IMR-90 (cell line): ENCODE data around the gene FBXL14. TPM values are rescaled to one million over a fixed set of nuclear protein-coding genes. Genes with fewer than 3 reads are reported as not detected.

ENCODE experiments used
- ATAC-seq: fragments of 200-7000 bp; cut with Tn5 transposase; 2 replicates; pipeline ENCODE4 v1.9.1; 2020; ENCODE audit warnings: low read depth, mild to moderate bottlenecking, moderate library complexity
- BruUV-seq: library from RNA; stranded (reverse); fragments of 400-500 nt; replicated peaks from 2 replicates; lab custom pipeline; 2021; lab: Mats Ljungman, UMichigan
- CTCF ChIA-PET: fragments of 300-600 bp; formaldehyde crosslinking; extraction: SDS; loops from one replicate; lab custom pipeline; 2021; ENCODE audit warnings: antibody characterized with exemption; lab: Yijun Ruan, JAX
- POLR2A ChIA-PET: fragments of 300-600 bp; sonication (Branson Sonifier 250); formaldehyde crosslinking; loops from one replicate; lab custom pipeline; 2022; ENCODE audit warnings: antibody characterized with exemption; ENCODE audit not compliant: unreplicated experiment; lab: Charles Lee
- DNase-seq: peaks from one replicate; pipeline ENCODE4 v3.0.0; 2013
- H2AFZ ChIP-seq: replicated peaks from 2 replicates; pipeline ENCODE3; 2013; ENCODE audit warnings: low read length, mild to moderate bottlenecking; ENCODE audit not compliant: poor library complexity
- H2AK5ac ChIP-seq: 2 replicates; pipeline ENCODE4 v1.6.1; 2013; ENCODE audit warnings: low read depth, low read length, inconsistent platforms
- H2AK9ac ChIP-seq: replicated peaks from 2 replicates; pipeline ENCODE3; 2013; ENCODE audit warnings: mild to moderate bottlenecking, low read depth, low read length, moderate library complexity; ENCODE audit not compliant: poor library complexity
- H2BK120ac ChIP-seq: 2 replicates; pipeline ENCODE4 v1.6.1; 2013; ENCODE audit warnings: low read depth, low read length, inconsistent platforms
- H2BK15ac ChIP-seq: 3 replicates; pipeline ENCODE4 v1.6.1; 2013; ENCODE audit warnings: low read depth, low read length, inconsistent platforms
- H2BK20ac ChIP-seq: 2 replicates; pipeline ENCODE4 v1.6.1; 2013; ENCODE audit warnings: low read depth, mild to moderate bottlenecking, inconsistent platforms, low read length, moderate library complexity
- H2BK5ac ChIP-seq: 2 replicates; pipeline ENCODE4 v1.6.1; 2013; ENCODE audit warnings: mild to moderate bottlenecking, low read depth, low read length, inconsistent platforms; ENCODE audit not compliant: poor library complexity, severe bottlenecking
- H3K14ac ChIP-seq: replicated peaks from 2 replicates; pipeline ENCODE4 v1.6.1; 2013; ENCODE audit warnings: low read depth, low read length, inconsistent platforms
- H3K18ac ChIP-seq: 2 replicates; pipeline ENCODE4 v1.6.1; 2013; ENCODE audit warnings: low read depth, low read length, control low read depth
- H3K23ac ChIP-seq: 2 replicates; pipeline ENCODE4 v1.6.1; 2013; ENCODE audit warnings: low read depth, low read length, inconsistent platforms
- H3K27ac ChIP-seq: 2 replicates; pipeline ENCODE4 v1.5.1; 2013; ENCODE audit warnings: mild to moderate bottlenecking, control low read depth, low read length; ENCODE audit not compliant: insufficient read depth
- H3K27me3 ChIP-seq: 2 replicates; pipeline ENCODE4 v1.6.1; 2013; ENCODE audit warnings: low read length; ENCODE audit not compliant: control insufficient read depth, insufficient read depth
- H3K36me3 ChIP-seq: 2 replicates; pipeline ENCODE4 v1.6.1; 2013; ENCODE audit warnings: low read length, mixed read lengths; ENCODE audit not compliant: control insufficient read depth, insufficient read depth
- H3K4ac ChIP-seq: 2 replicates; pipeline ENCODE4 v1.6.1; 2013; ENCODE audit warnings: low read depth, low read length, inconsistent platforms
- H3K4me1 ChIP-seq: 2 replicates; pipeline ENCODE4 v1.6.1; 2013; ENCODE audit warnings: low read length, mixed read lengths; ENCODE audit not compliant: control insufficient read depth, insufficient read depth
- H3K4me2 ChIP-seq: 2 replicates; pipeline ENCODE4 v1.6.1; 2013; ENCODE audit warnings: low read depth, mild to moderate bottlenecking, control low read depth, low read length, moderate library complexity
- H3K4me3 ChIP-seq: 2 replicates; pipeline ENCODE4 v1.5.1; 2013; ENCODE audit warnings: low read depth, mild to moderate bottlenecking, control low read depth, low read length, moderate library complexity; ENCODE audit not compliant: insufficient read depth
- H3K56ac ChIP-seq: 2 replicates; pipeline ENCODE4 v1.6.1; 2013; ENCODE audit warnings: low read length, inconsistent platforms; ENCODE audit not compliant: insufficient read depth; ENCODE audit errors: extremely low read depth
- H3K79me1 ChIP-seq, 2 experiments: 2 replicates each; pipeline ENCODE4 v1.6.1; 2013; ENCODE audit warnings: low read length in 2 of 2, inconsistent platforms in 1 of 2, low read depth in 1 of 2
- H3K9ac ChIP-seq: 2 replicates; pipeline ENCODE4 v1.6.1; 2013; ENCODE audit warnings: low read depth, low read length, control low read depth
- H3K9me1 ChIP-seq: 2 replicates; pipeline ENCODE4 v1.6.1; 2013; ENCODE audit warnings: low read length, inconsistent platforms; ENCODE audit not compliant: insufficient read depth
- H3K9me3 ChIP-seq: 2 replicates; pipeline ENCODE4 v1.6.1; 2013; ENCODE audit warnings: low read length; ENCODE audit not compliant: control insufficient read depth, insufficient read depth
- H4K20me1 ChIP-seq: 2 replicates; pipeline ENCODE4 v1.6.1; 2013; ENCODE audit warnings: low read length, inconsistent platforms; ENCODE audit not compliant: insufficient read depth
- H4K5ac ChIP-seq: 2 replicates; pipeline ENCODE4 v1.6.1; 2013; ENCODE audit warnings: mild to moderate bottlenecking, low read depth, low read length, control low read depth
- H4K8ac ChIP-seq, 2 experiments: 2 replicates each; pipeline ENCODE4 v1.6.1; 2013; ENCODE audit warnings: low read depth in 2 of 2, low read length in 2 of 2, control low read depth in 1 of 2, inconsistent platforms in 1 of 2
- H4K91ac ChIP-seq: 2 replicates; pipeline ENCODE4 v1.6.1; 2013; ENCODE audit warnings: low read depth, low read length, inconsistent platforms; ENCODE audit not compliant: insufficient read depth
- BHLHE40 ChIP-seq: fragments of 150-350 bp; IDR thresholded peaks from 2 replicates; pipeline ENCODE4 v1.6.1; 2016; ENCODE audit warnings: mild to moderate bottlenecking, low read depth, low read length
- CHD1 ChIP-seq: IDR thresholded peaks from 2 replicates; pipeline ENCODE4 v1.6.1; 2012; ENCODE audit warnings: low read depth, low read length, improper control_type of control experiment
- CTCF ChIP-seq: conservative IDR thresholded peaks from 2 replicates; pipeline ENCODE4 v1.5.1; 2012; ENCODE audit warnings: mild to moderate bottlenecking, low read depth, low read length, improper control_type of control experiment
- FOS ChIP-seq: fragments of 150-350 bp; IDR thresholded peaks from 2 replicates; pipeline ENCODE4 v1.6.1; 2016; ENCODE audit warnings: low read depth, low read length
- MAFK ChIP-seq: IDR thresholded peaks from 2 replicates; pipeline ENCODE4 v1.6.1; 2012; ENCODE audit warnings: low read depth, low read length, improper control_type of control experiment
- MAZ ChIP-seq: IDR thresholded peaks from 2 replicates; pipeline ENCODE4 v1.6.1; 2012; ENCODE audit warnings: low read depth, mild to moderate bottlenecking, low read length, improper control_type of control experiment, moderate library complexity, borderline replicate concordance
- MXI1 ChIP-seq: IDR thresholded peaks from 2 replicates; pipeline ENCODE4 v1.6.1; 2012; ENCODE audit warnings: low read depth, mild to moderate bottlenecking, low read length, moderate library complexity, borderline replicate concordance
- POLR2A ChIP-seq: IDR thresholded peaks from 2 replicates; pipeline ENCODE4 v1.6.1; 2012; ENCODE audit warnings: mild to moderate bottlenecking, low read depth, low read length
- RAD21 ChIP-seq: IDR thresholded peaks from 2 replicates; pipeline ENCODE4 v1.6.1; 2012; ENCODE audit warnings: low read length, improper control_type of control experiment
- RCOR1 ChIP-seq: IDR thresholded peaks from 2 replicates; pipeline ENCODE4 v1.6.1; 2012; ENCODE audit warnings: mild to moderate bottlenecking, low read length, improper control_type of control experiment; ENCODE audit not compliant: insufficient replicate concordance
- SMC3 ChIP-seq: fragments of 150-350 bp; IDR thresholded peaks from 2 replicates; pipeline ENCODE4 v1.6.1; 2016; ENCODE audit warnings: low read depth, mild to moderate bottlenecking, antibody characterized with exemption, low read length, moderate library complexity
- USF2 ChIP-seq: fragments of 150-350 bp; IDR thresholded peaks from 2 replicates; pipeline ENCODE4 v1.6.1; 2017; ENCODE audit warnings: mild to moderate bottlenecking, antibody characterized with exemption, low read length, low read depth
- WGBS, 2 experiments: methylation state at CpG; one replicate each; pipeline versions ENCODE4 v1.1.5 to v1.1.7; 2013; ENCODE audit warnings: missing lambda C conversion rate in 2 of 2; ENCODE audit not compliant: insufficient read length in 1 of 2; ENCODE audit errors: extremely low coverage in 2 of 2; 5-methylcytosine and 5-hydroxymethylcytosine counted together
- dilution Hi-C: fragments of 300-500 bp; cut with HindIII; formaldehyde crosslinking; loops from one replicate; pipeline ENCODE4 v1.14.3; 2018; ENCODE audit warnings: low sequenced_read_pairs; ENCODE audit not compliant: unreplicated experiment
- in situ Hi-C: fragments of 300-500 bp; cut with MboI; formaldehyde crosslinking; loops from 3 replicates; pipeline ENCODE4 v1.14.3; 2019; ENCODE audit warnings: low sequenced_read_pairs, inconsistent platforms, mixed read lengths
- intact Hi-C: fragments of 100-400 bp; cut with micrococcal nuclease; formaldehyde crosslinking; loops from 2 replicates; pipeline ENCODE4 v1.10.0; 2022
- polyA plus RNA-seq, 3 experiments: library from polyadenylated mRNA; depleted of rRNA; stranded (reverse); fragments of >200 nt; gene quantifications; 2 replicates each; pipeline ENCODE4 v1.2.3, GENCODE V29; 2012; ENCODE audit warnings: low replicate concordance in 1 of 3
- total RNA-seq: library from RNA; depleted of rRNA; stranded (reverse); fragments of >200 nt; gene quantifications from 2 replicates; pipeline ENCODE4 v1.2.3, GENCODE V29; 2012
- TF ChIP-seq, protein P1 (sequence below): fragments of 150-350 bp; IDR thresholded peaks from 2 replicates; pipeline ENCODE4 v1.6.1; 2016; ENCODE audit warnings: low read depth, mild to moderate bottlenecking, low read length, moderate library complexity, borderline replicate concordance

Gene FBXL14
- total and polyA plus RNA-seq, 2 of the 4 experiments (the other 2 are of a cell fraction): 4.7 to 7.3 TPM

DNA sequence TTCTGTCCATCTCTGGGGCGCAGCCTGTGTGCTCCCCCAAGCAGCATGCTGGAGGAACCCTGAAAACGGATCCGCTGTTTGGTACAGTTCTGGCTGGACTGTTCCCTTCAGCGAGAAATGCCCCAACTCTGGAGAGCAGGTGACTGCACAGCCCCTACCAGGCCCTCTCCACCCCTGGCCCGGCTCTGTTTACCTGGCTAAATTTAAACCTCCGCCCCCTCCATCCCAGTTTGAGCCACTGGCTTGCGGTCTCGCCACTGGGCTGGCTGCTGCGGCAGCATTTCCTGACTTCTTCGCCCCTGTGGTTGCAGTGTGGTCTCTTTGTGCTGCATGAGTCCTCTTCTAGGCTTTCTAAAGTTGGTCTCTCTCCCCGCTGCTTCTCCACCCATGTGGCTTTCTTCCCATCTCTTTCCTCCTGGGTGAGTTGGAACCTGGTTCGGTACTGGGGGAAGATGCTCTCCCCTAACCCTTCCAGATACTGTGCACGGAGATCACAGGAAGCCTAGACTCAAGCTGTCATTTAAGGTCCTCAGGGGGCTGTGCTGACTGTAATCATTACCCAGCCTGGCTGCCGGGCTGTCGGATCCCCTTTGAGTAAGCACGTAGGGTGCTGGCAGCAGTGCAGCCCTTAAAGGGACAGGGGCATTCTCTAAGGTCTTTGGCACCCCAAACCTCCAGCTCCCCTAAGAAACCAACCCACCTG is 60.6 kb downstream of the FBXL14 start:
- H3K56ac ChIP-seq: no peak overlapping the region
- H3K9me3 ChIP-seq: no peaks in the 10 kb centered on the region
- no peak overlapping the region for H2BK5ac ChIP-seq
- H3K27ac ChIP-seq: no peak overlapping the region
- CTCF ChIA-PET: interaction anchor here (0.6 to 1.2 kb wide), 4 partner anchors 173 to 415 kb away, joined by 3 to 6 read pairs (median 4); no protein-coding TSS in a partner anchor
- ATAC-seq (no peak), DNase-seq (peak; percentile 43)
- BruUV-seq: no TSS peak
- H3K9me1 ChIP-seq: peaks cover 39% of the 10 kb centered on the region
- in situ Hi-C loops (no loop called here), dilution Hi-C loops (no loop called here), intact Hi-C loops (loop anchor here (5.0 kb wide), 1 partner anchor 44 kb away; no protein-coding TSS in a partner anchor)
- H4K20me1 ChIP-seq: peaks cover 73% of the 10 kb centered on the region
- peaks cover 44% of the 10 kb centered on the region for H3K4me1 ChIP-seq
- no peak overlapping the region for H2BK15ac ChIP-seq
- H3K18ac ChIP-seq: no peak overlapping the region
- H2AK5ac ChIP-seq: 0 out of 2 replicates have a peak overlapping the region, but pooled peaks have one; percentile 23
- H3K9ac ChIP-seq: no peak overlapping the region
- H3K23ac ChIP-seq: peak overlapping the region; percentile 26; the same call in 1 of the 2 replicates
- peak overlapping the region; percentile 0 for H2AK9ac ChIP-seq
- H4K8ac ChIP-seq: peak overlapping the region in 1 of 2 experiments; percentile 18; a peak in 1 of 4 replicates
- H3K14ac ChIP-seq: peak overlapping the region; percentile 12
- H3K4me2 ChIP-seq: peak overlapping the region; percentile 77
- no peak overlapping the region for H2BK20ac ChIP-seq
- H2BK120ac ChIP-seq: no peak overlapping the region
- H2AFZ ChIP-seq: no peak overlapping the region
- H3K36me3 ChIP-seq: no peaks in the 10 kb centered on the region
- WGBS, 2 experiments: 100% methylated on average over 1 of the region's 16 CpGs; no CpG with 5 or more reads in 1 of the 2 experiments
- H3K79me1 ChIP-seq: peaks cover 13 to 85% of the 10 kb centered on the region in 2 experiments; a peak in 3 of 4 replicates
- no peaks in the 10 kb centered on the region for H3K27me3 ChIP-seq
- no peak overlapping the region for H4K5ac ChIP-seq
- H4K91ac ChIP-seq: no peak overlapping the region
- no peak for TF ChIP-seq USF2
- no peak for TF ChIP-seq POLR2A
- no peak for TF ChIP-seq RAD21
- TF ChIP-seq, protein P1, sequence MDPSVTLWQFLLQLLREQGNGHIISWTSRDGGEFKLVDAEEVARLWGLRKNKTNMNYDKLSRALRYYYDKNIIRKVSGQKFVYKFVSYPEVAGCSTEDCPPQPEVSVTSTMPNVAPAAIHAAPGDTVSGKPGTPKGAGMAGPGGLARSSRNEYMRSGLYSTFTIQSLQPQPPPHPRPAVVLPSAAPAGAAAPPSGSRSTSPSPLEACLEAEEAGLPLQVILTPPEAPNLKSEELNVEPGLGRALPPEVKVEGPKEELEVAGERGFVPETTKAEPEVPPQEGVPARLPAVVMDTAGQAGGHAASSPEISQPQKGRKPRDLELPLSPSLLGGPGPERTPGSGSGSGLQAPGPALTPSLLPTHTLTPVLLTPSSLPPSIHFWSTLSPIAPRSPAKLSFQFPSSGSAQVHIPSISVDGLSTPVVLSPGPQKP: no peak
- no peak for TF ChIP-seq MAFK
- no peak for TF ChIP-seq FOS
- TF ChIP-seq MAZ: no peak
- no peak for TF ChIP-seq CHD1
- TF ChIP-seq RCOR1: no peak
- TF ChIP-seq BHLHE40: no peak
- no peak for TF ChIP-seq CTCF
- TF ChIP-seq SMC3: no peak
- TF ChIP-seq MXI1: no peak
- POLR2A ChIA-PET: no interaction called here
- H3K4ac ChIP-seq: no peak overlapping the region
- peak overlapping the region; percentile 13; the same call in 1 of the 2 replicates for H3K4me3 ChIP-seq
